Measurements from ENCODE around the gene ZFP36L1. TPM values are rescaled to one million over a fixed set of nuclear protein-coding genes. Genes with fewer than 3 reads are reported as not detected.

Gene ZFP36L1
- total RNA-seq, 4 donors from 2014 or later: 363 to 395 (median 384) TPM

DNA sequence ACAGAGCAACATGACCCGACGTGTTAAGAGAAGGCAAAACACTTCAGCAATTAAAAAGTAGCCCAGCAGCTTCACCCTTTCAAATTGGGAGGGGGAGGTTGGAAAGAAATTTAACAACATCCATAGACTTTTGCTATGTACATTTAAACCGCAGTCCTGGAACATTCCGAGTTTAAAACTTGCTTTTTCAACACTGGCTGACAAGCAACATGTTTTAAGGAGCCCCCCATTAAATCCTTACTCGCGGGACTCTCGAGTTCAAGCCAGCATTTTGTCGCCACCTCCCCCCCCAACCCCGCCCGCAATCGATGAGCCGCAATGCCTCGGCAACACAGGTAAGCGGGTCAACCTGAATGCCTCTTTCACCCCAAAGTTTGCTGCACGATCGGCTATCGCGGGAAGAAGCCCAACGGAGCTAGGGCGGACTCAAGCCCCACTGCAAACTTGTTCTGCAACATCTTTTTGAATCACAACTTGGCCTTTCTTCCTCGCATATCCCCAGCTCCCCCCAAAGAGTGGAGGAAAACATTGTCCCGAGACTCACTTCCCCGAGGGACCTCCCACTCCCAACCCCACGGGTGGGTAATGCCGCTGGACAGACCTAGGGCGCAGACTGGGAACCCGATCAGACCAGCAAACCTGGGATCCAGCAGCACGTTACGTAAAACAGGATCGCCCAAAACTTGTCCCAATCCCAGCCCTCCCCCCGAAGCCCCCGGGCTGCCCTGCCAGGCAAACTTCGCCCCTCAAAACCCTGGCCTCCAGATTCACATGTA lies 777 bp downstream of the ZFP36L1 start:
- DNase-seq (ENCODE audit: low spot score): no peak
- no peak for ATAC-seq (ENCODE audit: low FRiP score)
- TF ChIP-seq, protein P1, sequence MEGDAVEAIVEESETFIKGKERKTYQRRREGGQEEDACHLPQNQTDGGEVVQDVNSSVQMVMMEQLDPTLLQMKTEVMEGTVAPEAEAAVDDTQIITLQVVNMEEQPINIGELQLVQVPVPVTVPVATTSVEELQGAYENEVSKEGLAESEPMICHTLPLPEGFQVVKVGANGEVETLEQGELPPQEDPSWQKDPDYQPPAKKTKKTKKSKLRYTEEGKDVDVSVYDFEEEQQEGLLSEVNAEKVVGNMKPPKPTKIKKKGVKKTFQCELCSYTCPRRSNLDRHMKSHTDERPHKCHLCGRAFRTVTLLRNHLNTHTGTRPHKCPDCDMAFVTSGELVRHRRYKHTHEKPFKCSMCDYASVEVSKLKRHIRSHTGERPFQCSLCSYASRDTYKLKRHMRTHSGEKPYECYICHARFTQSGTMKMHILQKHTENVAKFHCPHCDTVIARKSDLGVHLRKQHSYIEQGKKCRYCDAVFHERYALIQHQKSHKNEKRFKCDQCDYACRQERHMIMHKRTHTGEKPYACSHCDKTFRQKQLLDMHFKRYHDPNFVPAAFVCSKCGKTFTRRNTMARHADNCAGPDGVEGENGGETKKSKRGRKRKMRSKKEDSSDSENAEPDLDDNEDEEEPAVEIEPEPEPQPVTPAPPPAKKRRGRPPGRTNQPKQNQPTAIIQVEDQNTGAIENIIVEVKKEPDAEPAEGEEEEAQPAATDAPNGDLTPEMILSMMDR (IDR thresholded peaks at IDR 0.05): no peak

DNA sequence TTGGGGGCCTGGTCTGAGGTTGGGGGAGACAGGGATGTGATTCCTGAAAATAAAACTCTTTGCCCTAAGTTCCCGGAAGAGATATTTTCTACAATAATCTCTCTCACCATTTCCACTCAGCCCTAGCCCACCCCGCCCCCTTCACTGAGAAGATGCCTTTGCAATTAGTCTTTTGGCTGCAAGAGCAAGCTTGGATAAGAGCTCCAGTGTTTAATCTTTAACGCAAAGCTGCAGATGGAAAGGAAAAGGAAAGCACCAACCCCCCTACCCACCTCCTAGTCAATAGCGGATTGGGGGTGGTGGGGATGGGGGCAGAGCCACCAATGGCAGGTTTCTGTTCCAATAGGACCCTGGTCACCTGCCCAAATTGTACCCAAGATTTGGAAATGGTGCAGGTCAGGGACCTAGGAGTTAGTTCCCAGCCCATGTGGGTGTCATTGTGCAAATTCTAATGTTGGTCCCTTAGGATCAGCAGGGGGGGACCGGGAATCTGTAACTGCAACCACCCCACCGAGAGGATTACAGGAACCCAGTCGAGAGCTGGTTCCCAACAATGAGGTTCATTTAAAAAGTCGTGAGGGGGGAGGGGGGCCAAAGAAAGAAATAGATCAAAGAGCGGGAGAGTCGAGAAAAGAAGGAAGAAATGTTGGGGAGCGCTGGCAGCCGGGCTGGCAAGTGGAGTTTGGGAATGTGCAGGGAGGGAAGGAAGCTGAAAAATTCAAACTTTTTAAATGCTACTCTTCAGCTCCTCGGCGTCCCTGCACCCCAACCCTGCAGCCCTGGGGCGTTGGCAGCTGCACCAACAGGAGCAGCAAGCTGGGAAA lies 1.6 kb downstream of the ZFP36L1 start:
- TF ChIP-seq, protein P1 (IDR thresholded peaks at IDR 0.05): no peak
- no peak for DNase-seq (ENCODE audit: low spot score)
- ATAC-seq (ENCODE audit: low FRiP score): no peak

DNA sequence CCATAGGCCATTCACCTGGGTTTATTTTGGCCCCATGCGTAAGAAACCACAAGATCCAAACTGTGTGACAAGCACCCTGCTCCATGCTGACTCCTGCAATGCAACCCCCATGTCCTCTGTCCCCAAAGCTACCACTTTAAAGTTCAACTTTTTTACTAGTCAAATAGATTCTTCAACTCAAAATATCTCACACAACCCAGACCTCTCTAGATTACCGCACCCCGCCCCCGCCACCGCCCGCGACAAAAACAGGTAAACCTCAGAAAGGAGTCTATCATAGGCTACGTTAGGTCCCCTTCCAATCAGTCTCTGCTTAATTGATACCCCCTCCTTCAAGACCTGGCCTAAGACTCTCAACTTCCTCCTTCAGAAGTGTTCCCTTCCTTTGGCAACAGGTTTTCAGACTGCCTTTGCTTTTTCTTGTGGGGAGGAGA lies 2.2 kb downstream of the ZFP36L1 start:
- DNase-seq (ENCODE audit: low spot score) (no peak), ATAC-seq (ENCODE audit: low FRiP score) (no peak)
- TF ChIP-seq, protein P1 (IDR thresholded peaks at IDR 0.05): no peak

DNA sequence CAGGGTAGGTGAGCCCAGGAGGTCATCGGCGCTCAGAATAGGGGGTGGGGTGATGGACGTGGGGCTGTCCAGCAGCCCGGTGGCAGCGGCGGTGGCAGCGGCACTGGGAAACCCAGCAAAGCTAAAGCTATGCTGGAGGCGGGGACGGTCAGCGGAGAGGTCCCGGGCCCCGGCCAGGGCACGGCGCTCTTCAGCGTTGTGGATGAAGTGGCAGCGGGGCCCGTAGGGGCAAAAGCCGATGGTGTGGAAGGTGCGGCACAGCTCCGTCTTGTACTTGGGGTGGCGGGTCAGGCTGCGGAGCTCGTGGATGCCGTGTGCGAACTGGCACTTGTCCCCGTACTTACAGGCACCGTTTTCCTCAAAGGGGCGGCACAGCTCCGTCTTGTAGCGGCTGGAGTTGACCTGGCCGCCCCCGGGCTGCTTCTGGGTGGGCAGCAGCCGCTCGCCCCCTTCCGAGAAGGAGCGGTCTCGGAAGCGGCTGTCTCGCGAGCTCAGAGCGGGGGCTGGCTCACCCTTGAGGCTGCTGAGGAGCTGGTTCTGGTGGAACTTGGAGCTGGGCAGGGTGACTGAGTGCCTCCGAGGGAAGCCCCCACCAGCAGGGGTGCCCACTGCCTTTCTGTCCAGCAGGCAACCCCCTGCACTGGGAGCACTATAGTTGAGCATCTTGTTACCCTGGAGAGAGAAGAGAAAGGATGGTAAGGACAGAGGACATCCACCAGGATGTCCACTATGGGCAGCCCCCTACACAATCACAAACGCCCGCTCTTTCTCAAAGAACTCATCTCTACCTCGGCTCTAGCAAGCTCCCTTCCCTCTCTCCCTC lies 2.8 kb downstream of the ZFP36L1 start:
- TF ChIP-seq, protein P1 (IDR thresholded peaks at IDR 0.05): no peak
- ATAC-seq (ENCODE audit: low FRiP score) (no peak), DNase-seq (ENCODE audit: low spot score) (no peak)

DNA sequence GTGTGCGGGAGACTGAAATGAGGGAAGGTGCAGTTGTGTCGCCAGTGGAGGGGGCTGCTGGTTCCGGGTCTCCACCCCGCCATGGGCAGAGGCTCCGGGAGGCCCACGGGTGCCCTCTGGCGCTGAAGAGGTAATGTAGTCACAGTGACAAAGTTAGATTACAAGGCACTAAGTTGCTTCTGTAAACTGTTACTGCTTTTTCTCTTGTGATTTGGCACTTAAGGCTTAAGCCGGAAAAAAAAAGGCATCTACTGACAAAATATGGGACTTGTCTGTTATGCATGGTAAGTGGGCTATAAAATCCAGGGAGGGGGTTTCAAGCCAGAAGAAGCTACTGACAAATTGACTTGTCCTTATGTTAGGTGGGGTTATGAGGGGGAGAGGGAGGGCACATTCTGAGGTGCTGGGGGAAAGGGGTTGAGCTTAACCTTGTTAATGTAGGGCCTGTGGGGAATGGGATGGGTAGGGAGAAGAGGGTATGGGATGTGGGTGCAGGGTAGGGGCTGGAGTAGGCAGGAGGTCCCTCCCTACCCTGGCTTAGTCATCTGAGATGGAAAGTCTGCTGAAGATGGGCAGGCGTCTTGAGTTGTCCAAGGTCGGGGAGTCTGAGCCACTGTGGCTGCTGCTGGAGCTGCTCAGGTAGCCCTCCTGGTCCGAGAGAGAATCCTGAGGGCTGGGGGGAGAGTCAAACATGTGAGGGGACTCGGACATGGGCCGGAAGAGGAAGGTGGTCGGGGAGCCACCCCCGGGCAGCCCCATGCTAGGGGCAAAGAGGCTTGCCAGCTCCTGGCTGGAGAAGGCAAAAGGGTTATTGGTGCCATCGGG lies 3.7 kb downstream of the ZFP36L1 start:
- ATAC-seq (ENCODE audit: low FRiP score) (no peak), DNase-seq (ENCODE audit: low spot score) (no peak)
- TF ChIP-seq, protein P1 (IDR thresholded peaks at IDR 0.05): no peak

All from omental fat pad (tissue), 4 donors.